Activated CD4-positive, alpha-beta T cell treated with anti-CD3 and anti-CD28 coated beads, Interleukin-2, Interleukin-4, amounts not matched to agents 100 ng/mL and 50 ng/mL, durations not matched to agents 16 hours and 8 hours (primary cell): Measurements from ENCODE around the gene HAPLN2.

Experiments used
- DNase-seq: peaks from one replicate; pipeline ENCODE4 v3.0.0-alpha.2; 2020; ENCODE audit warnings: low spot score

HAPLN2 gene

GRCh38 chr1:156645056-156645455, 25.8 kb downstream of the HAPLN2 start:
- DNase-seq: no peak

- DNase-seq: no peak
Measured at GRCh38 chr1:156645666-156646065, 26.5 kb downstream of the HAPLN2 start.

GRCh38 chr1:156646738-156647211, 27.6 kb downstream of the HAPLN2 start:
- no peak for DNase-seq

GRCh38 chr1:156647351-156647750, 28.1 kb downstream of the HAPLN2 start:
- no peak for DNase-seq

GRCh38 chr1:156648496-156648895, 29.3 kb downstream of the HAPLN2 start:
- no peak for DNase-seq

- DNase-seq: no peak
Measured at GRCh38 chr1:156648951-156649350, 29.7 kb downstream of the HAPLN2 start.

- DNase-seq: no peak
Measured at GRCh38 chr1:156652131-156652991, 33.1 kb downstream of the HAPLN2 start.

- DNase-seq: no peak
Measured at GRCh38 chr1:156652992-156653355, 33.8 kb downstream of the HAPLN2 start.

- DNase-seq: no peak
Measured at GRCh38 chr1:156654700-156655099, 35.5 kb downstream of the HAPLN2 start.

- no peak for DNase-seq
Measured at GRCh38 chr1:156655151-156655903, 36.1 kb downstream of the HAPLN2 start.

- no peak for DNase-seq
Measured at GRCh38 chr1:156655904-156656516, 36.8 kb downstream of the HAPLN2 start.

- peak; percentile 75 for DNase-seq
Measured at GRCh38 chr1:156656806-156657740, 37.9 kb downstream of the HAPLN2 start.

- no peak for DNase-seq
Measured at GRCh38 chr1:156657741-156658319, 38.6 kb downstream of the HAPLN2 start.

- DNase-seq: no peak
Measured at GRCh38 chr1:156658496-156658895, 39.3 kb downstream of the HAPLN2 start.

- no peak for DNase-seq
Measured at GRCh38 chr1:156658945-156659574, 39.8 kb downstream of the HAPLN2 start.

- DNase-seq: no peak
Measured at GRCh38 chr1:156659661-156659987, 40.4 kb downstream of the HAPLN2 start.

GRCh38 chr1:156659988-156660751, 41.0 kb downstream of the HAPLN2 start:
- DNase-seq: peak; percentile 96

GRCh38 chr1:156660752-156661112, 41.5 kb downstream of the HAPLN2 start:
- no peak for DNase-seq

- no peak for DNase-seq
Measured at GRCh38 chr1:156662005-156662799, 43.0 kb downstream of the HAPLN2 start.

- no peak for DNase-seq
Measured at GRCh38 chr1:156662800-156663055, 43.5 kb downstream of the HAPLN2 start.
